NCI-H748 (cell line): ENCODE measurements around the gene FOXL2NB.
A peak's percentile ranks its signal among the peaks of the same experiment; 100 is the strongest.

Experiments
- DNase-seq: peaks from one replicate; lab custom pipeline; 2025; ENCODE audit not compliant: unreplicated experiment; lab: John Stamatoyannopoulos, UW

FOXL2NB gene

DNA sequence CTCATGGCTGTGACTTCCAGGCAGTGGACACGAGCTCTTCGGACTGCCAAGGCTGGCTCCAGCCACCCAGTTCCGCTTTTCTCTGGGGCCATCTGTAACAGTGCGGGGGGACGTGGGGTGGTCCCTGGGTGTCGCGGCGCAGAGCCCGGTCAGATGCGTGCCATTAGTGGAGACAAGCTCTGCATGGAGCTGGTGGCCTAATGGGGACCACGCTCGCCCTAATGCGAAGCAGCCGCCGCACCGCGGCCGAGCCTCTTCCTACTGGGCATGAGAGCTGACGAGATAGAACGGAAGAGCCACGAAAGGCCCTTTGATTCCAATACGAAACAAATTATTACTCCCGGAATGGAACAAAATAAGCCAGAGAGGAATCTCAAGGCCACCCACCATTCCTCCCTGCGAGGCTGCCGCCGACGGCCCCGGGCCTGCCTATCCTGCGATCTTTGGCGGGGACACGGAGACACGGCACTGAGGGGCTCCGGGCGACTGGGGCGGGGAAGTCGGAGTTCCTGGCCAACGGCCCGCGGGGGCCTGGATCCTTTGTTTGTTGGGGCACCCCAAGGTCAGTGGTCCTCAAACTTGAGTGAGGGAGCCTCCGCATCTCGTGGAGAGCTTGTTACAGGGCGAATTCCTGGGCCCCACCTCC is 18.2 kb upstream of the FOXL2NB start:
- DNase-seq: no peak

DNA sequence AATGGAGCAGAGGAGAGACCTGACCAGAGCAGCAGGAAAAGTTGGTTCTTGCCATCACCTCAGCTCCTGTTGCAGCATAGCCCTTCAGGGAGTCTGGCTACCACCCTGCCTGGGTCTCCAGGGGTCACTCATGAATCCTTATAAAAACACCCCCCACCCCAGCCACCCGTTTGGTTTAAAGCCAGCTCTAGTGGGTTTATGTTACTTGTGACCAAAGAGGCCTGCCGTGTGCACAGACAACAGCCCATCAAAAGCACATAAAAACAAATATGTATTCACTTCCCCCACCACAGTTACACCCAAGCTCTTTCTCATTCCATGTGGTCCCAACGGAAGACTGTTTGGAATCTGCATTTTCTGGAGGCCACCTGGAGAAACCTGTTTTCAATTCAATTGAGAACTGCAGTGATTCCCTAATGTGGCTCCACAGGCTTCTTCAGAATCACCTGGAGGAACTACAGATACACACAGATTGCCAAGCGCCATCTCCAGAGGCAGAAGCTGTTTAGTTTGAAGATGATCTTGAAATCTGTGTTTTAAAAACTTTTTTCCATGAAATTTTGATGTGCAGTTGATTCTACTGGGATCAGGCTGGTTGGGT is 13.8 kb upstream of the FOXL2NB start:
- DNase-seq: no peak

DNA sequence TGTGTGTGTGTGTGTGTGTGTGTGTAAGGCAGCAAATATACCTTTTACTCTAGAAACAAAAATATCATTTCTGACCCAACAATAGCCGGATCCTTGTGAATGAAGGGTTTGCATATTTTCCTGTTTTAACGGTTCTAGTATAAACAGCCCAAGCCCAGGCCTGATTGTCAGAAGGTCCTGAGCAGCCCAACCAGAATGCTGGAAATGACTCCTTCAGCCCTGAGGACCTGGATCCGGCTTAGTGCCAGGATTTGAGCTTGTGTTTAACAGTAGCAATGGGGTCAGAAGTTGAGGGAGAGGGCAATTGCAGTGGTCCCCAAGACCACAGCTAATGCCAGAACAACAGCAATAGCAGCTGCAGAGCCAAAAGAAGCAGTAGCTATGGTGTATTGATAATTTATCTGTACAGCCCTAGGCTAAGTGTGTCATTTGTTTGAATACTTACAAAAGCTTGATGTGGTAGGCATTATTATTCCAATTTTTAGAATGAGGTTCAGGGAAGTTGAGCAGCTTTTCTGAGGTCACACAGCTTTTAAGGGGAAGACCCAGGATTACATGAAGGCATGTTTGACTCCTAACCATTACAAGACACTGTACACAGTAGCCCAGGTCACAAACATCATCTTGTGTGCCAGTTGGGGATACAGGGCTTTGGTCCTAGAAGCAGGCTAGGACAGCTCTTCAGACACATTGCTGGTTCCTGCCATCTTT is 12.9 kb upstream of the FOXL2NB start:
- DNase-seq: no peak

DNA sequence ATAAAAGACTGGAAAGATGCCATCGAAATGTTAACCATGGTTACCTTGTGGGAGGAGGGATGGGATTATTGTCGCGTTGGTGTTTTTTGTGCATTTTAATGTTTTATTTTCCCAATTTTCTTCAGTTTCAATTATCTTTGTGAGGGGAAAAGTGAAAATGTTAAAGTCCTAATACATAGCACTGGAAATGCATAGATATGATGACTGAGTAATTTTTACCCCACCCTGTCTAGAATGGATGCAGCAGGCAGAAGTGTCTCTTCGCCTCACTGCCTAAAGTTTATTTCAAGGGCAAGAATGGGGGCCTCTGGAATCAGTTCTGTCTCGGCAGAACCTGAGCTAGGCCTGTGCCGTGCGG is 11.5 kb upstream of the FOXL2NB start:
- no peak for DNase-seq

GRCh38 chr3:138935863-138936740 is 10.9 kb upstream of the FOXL2NB start:
- peak; percentile 29 for DNase-seq

DNA sequence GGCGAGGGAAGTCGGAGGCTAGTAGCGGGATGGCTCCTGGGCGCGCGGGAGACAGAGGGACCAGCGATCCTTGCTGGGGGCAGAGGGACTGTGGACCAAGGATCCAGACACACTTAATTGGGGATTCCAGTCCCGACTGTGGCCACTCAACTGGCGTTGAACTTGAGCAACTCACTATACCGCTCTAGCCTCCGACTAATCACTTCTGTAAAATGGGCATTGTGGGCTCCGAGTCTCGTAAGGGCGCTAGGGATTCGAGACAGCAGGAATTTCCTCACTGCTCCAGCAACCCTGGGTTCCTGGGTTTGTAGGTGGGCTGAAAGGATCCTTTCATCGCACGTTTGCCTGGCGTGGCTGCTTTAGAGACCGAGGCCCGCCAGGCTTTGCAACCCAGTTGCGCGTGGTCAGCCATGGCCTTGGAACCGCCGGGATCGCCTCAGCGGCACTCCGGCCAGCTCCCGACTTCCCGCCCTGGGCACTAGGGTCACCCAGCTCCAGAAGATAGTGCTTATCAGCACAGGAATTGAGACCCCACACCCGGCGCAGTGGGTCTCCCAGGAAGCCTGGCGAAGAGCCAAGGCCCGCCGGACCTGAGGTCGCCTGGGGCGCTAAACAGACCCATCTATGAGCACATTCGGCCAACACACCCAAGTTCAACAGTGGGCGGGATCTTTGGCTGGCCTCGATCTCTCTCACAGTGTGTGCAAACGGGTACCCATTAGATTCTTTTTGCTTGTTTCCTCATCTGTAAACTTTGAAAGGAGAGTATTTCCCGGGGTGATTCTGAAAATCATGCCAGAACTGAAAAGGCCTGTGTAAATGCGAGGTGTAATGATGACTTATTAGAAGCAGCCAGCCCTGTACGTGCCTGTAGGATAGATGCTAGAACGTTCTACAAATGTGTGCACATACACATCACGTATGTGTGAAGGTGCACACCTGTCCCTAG is 10.0 kb upstream of the FOXL2NB start:
- DNase-seq: no peak

DNA sequence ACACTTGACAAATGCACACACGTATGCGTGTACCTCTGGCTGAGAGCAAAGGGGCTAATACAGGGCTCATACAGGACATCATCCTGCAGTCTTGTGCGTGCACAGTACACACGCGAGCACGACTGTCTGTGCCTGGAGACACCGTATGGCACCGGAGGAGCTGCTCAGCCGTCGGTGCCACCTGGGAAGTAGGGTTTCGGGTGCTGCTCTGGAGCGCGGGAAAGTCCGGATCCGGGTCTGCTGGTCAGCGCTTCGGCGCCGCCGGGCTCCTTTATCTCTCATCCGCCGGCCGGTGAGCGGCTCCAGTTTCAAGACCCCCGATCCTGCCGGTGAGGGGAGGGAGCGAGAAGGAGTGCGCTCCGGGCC is 9.3 kb upstream of the FOXL2NB start:
- no peak for DNase-seq

GRCh38 chr3:138938056-138938876 is 8.8 kb upstream of the FOXL2NB start:
- DNase-seq: no peak

DNA sequence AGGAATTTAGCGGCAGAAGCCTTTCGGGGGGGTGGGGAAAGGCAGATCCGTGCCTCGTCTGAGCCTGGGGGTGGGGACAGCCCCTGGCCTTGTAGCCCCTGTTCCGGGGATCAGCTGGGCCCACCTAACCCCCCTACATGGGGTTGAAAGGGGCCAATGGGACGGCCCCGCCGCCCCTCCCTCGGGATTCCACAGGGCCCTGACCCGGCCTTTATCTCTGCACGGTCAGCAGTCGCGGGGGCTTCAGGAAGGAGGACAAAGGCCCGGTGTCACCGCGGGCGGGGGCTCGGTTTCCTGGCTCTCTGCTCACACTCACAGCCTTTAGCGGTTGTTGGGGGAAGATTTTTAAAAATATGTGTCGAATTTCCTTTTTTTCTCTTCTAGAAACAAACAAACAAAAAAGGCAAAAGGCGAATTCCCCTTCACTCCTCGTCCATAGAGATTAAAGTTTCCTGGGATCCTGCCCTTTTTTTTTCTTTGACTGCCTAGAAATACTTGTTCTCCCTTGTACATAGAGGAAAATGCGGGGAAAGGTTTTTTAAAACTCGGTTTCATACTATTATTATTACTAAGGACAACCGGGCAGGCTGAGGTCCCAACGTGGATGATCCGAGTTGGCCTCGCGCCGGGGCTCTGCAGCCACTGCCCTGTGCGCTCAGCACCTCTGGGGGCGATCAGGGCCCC is 8.0 kb upstream of the FOXL2NB start:
- no peak for DNase-seq

DNA sequence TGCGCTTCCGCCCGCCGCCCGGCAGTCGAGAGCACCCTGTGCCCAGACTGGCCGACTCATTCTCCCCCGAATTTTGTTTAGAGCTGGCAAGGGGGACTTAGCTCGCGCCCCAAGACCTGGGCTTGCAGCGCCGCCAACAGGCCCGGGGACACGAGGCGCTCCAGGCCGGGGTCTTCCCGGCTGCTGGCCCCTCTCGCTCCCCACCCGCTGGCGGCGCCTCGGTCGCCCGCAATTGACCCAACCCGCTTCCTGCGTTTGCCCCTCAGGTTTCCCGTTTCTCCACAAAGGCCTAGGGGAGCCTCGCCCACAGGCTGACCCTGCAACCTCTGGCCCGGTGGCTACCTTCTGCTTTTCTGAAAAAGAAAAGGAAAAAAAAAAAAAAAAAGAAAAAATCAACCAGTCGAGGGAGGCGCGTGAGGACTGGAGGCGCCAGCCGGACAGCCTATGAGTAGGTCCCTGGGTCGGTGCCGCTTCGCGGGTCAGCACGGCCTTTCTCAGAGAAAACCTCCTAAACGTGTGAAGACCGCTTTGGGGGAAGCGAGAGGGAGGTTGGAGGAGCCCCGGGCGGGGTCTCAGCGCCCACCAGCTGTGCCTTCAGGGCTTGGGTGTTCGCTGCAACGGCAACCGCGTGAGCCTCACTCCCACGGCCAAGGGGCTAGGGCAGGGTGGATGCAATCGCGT is 7.3 kb upstream of the FOXL2NB start:
- DNase-seq: no peak

DNA sequence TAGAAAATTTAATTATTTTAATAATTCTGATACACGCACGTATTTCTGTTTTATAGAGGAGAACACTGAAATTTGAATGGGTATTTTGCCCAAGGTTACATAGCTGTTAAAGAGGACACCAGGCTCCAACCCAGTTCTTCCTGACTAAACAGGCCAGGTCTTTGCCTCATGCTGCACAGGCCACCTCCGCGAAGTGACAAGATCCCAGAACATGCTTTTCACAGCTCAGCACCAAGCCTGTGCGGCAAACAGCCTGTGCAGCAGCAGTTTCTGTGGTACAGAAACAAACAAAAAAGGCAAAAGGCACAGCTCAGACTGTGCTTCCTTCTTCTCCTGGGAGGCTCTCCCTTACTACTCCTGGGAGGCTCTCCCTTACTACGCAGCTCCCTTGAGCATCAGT is 6.6 kb upstream of the FOXL2NB start:
- no peak for DNase-seq

DNA sequence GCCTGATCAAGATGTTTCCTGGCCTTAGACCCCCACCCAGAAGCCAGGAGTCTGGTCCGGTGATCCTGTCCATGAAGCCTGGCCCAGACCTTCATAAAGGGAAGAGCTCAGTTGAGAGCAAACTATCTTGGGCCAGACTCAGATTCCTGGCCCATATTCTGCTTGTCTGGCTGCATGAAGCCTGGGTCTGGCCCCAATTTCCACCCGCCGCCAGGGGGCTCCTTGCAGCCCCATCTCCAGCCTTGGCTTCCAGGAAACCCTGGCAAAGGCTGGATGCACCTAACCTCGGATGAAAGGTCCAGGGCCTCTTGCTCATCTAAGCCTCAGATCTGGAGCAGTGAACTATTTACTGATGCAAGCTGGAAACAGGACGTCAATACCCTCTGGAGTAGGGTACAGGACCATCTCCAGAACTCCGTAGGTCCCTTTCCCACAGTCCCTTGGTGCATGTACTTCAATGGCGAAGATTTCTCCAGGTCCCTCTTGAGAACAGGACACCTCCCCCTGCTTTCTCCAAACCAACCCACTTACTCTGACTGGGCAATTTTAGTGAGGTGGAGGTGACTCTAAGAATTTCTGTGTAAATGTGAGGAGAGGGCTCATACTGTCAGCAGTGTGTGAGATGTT is 5.6 kb upstream of the FOXL2NB start:
- DNase-seq: peak; percentile 25

DNA sequence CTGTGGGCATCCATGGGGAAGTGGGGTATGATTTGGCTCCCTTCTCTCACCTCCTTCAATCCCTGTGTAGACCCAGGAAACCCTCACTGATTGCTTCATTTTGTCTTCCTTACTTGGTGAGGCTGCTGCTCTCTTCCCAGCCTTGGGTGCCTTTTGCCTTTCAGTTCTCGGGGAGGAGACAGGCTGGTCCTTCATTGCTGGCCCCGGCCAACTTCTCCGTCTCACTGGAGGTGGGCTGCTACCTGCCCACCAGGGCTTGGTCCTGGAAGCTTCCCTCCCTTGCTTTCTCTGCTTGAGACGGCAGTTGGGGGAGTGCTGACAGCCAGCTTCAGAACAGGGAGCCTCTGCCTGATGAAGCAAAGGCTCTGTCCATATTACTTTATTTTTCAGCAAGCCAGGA is 4.7 kb upstream of the FOXL2NB start:
- no peak for DNase-seq

GRCh38 chr3:138942861-138943623 is 4.0 kb upstream of the FOXL2NB start:
- DNase-seq: no peak

GRCh38 chr3:138943724-138944653 is 3.0 kb upstream of the FOXL2NB start:
- no peak for DNase-seq

DNA sequence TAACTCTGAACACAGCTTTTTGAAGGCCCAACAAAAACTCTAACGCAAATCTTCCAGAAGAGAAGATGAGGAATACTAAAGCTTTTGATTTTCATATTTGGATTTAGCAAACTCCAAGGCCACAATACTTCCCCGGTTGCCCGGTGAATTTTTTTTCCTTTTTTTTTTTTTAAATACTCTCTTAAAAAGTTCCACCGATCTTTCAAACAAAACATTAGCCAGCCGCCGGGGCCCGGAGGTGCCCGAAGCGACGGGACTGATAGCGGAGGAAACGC is 2.4 kb upstream of the FOXL2NB start:
- DNase-seq: no peak
